GM21515 (cell line): ENCODE results near the gene MAMDC2.
"Not testable (repeated sequence)": the region's sequence is repeated elsewhere in the genome, so short reads cannot be mapped to it uniquely, and the experiment has no call there.

Experiments used
- ATAC-seq: cut with Tn5 transposase; IDR thresholded peaks from one replicate; pipeline ENCODE4 v1.9.1; 2021; ENCODE audit not compliant: unreplicated experiment

MAMDC2 gene

DNA sequence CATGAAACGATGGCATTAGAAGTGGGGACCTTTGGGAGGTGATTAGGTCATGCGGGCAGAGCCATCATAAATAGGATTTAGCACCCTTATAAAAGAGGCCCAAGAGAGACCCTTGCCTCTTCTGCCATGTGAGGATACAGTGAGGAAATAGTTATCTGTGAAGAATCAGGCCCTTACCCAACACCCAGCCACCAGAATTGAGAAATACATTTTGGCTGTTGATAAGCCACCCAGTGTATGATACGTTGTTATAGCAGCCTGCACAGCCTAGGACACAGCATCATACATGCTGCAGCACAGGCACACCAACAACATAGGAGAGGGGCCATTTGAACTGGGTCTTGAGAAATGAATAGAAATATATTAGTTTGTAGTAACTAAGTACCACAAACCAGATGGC, 8.0 kb upstream of the MAMDC2 start:
- ATAC-seq, result no peak

DNA sequence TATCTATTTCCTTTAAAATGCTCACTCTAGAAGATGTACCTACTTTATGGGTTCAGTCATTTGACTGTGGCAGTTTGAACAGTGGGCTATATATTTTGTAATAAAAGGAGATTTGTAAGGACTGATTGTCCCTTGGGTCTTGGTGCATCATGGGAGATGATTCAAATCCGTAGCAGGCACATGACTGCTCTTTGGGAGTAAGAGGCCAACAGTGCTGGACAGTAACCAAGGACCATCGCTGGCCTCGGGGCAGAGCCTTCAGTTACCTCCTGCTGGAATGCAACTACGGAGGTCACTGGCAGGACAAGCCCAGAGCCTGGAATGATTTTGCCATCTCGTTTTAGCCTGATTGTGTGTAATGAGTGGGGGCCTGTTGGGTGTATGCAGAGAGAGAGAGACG, 7.0 kb upstream of the MAMDC2 start:
- ATAC-seq, result no peak

DNA sequence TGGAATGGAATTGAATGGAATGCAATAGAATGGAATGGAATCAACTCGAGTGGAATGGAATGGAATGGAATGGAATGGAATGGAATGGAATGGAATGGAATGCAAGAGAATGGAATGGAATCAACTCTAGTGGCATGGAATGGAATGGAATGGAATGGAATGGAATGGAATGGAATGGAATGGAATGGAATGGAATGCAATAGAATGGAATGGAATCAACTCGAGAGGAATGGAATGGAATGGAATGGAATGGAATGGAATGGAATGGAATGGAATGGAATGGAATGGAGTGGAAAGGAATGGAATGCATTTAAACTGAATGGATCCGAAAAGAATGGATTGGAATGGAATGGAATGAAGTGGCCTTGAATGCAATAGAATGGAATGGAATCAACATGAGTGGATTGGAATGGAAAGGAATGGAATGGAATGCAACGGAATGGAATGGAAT, 5.5 kb upstream of the MAMDC2 start:
- not testable (repeated sequence) for ATAC-seq

DNA sequence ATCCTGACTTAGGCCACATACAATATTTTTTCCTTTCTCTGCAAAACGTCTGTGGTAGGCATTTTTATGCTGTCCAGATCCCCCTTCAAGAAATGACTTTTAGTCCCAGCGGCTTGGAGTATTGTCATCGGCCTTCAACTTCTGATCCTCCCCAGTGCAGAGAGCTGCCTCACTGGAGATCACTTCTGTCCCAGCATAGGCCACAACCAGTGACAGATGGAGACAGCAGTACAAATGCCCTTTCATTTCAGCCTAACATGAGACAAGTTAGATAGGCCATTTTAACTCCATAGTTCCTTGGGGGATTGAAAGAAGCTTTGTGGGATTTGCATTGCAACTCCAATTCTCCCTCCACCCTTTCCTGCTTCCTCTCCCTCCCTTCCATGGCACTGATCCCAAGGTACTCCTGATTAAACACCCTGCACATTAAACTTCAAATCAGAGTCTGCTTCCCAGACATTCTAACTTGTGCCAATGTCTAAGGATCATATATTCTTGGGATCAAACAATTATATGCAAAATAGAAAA, 3.2 kb upstream of the MAMDC2 start:
- ATAC-seq, result no peak

DNA sequence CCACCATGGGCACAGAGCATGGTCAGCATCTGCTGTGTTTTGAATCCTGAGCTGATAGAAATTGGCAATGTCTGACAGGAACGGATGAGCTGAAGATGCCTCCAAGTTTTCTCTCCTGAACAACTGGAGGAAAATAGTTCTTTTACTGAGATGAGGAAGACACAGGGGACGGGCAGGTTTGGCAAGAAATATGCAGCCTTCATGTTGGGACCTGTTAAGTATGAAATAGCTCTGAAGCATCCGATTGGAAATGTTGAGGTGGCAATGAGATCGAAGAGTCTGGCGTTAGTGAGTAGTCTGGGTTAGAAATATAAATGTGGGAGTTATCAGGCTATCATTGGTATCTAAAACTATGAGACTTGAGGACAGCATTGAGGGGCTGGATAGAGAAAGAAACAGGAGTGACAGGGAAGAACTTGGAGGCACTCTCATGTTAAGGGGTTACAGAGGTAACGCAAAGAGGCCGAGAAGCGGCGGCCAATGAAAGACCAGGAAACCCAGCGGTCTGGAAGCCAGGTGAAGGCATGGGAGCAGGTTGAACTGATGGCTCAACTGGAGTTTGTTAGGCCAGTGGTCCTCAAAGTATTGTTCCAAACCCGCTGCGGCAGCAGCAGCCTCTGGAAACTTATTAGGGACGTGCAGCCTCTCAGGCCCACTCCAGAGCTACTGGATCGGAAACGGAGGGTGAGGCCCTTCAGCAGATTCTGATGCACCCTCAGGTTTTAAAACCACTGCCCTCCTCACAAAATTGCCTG, 1.0 kb upstream of the MAMDC2 start:
- ATAC-seq, result no peak

DNA sequence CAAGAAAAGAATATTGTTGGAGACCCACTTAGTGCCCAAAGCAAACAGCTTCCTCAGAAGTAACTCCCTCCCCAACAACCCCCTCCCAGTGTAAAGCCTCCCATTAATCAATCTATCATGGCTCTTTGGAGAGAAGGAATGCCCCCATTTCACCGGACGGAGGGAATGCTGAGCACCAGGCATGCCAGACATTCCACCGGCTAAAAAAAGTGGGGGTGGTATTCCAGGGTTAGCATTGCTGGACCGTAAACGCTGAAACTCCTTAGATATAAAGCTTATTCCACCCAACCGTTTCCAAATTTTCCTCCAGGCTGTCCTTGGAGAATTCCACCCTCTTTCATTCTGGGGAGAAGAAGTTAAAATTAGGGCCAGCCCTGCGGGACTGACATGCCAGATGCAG, 363 bp upstream of the MAMDC2 start:
- no peak for ATAC-seq

DNA sequence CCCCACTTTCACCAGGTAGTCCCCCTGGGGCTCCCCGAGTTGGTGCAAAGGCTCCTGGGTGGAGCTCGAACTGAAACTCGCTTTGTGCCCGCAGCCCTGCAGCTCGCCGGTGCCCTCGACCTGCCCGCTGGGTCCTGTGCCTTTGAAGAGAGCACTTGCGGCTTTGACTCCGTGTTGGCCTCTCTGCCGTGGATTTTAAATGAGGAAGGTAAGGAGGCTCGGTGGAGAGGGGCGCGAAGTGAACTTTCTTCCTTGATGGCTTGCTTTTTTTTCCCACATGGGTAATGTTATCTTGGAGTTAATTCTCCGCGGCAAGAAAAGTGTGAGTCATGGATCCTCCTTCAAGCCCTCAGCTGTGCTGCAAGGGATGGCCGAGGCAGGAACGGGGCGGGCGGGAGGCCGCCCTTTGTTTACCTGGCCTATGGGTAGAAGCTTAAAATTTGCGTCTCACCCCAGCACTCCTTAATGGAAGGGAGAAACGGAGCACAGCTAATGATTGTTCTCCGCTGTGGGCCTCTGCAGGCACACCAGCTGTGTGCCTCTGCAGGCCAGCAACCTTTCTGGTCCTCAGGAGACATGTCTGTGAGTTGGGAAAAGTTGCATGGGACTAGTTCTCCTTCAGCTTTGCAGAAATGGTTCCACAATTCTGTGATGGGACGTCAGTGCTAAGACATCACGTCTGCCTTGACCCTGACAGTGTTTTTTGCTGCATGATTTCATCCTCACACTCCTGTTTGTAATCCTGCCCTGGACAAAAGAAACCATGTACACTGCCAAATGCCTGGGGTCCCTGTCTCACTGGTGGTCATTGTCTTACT, 1.1 kb downstream of the MAMDC2 start:
- no peak for ATAC-seq

DNA sequence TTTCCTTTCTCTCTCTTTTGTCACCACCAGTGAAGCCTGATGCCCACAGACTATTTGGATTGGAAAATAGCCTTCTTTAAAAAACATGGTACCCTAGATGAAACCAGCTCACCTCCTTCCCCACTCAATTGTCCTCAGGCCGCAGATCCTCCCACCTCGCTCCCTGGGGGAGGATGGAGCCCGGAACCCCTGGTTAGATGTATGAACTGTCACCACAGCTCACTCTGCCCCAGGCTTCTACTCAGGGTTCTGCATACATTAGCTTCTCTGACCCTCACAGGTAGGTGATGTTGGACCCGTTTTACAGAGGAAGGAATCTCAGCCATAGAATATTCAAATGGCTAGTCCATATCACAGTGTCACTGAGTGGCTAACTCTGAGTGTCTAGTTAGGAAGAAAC, 1.8 kb downstream of the MAMDC2 start:
- ATAC-seq, result no peak

DNA sequence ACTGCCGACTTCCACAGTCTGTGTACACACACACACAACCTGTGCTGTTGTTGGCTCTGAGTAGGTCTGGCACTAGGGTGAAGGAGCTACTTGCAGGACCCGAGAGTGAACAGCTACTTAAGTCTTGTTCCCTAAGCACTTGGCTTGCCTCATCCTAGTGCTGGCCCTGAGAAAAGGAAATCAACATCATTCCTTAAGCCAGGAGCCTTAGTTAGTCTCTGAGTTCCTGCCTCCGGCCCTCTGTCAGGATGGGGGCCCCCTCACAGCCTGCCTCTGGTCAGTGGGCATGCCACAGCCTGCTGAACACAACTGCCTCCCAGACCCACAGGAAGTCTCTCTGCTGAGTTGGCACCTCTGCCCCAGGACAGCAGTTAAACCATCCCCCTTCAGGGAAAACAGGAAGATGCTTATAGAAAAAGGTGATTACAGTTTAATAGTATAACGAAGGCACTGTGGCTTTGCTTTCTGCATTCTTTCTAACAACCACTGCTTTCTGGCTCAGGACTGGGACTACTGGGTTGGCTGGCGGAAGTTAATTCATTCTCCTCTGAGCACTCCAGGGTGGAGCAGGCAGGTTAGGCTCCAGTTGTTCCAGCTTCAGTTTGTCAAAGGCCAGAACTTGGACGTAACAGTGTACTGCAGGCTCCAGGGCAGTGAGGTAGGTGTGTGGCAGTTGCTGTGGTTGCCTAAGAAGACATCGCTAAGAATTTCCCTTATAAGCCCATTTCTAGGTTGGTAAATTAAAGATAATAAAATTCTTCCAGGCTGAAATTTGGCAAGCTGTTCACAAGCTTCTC, 2.8 kb downstream of the MAMDC2 start:
- no peak for ATAC-seq

DNA sequence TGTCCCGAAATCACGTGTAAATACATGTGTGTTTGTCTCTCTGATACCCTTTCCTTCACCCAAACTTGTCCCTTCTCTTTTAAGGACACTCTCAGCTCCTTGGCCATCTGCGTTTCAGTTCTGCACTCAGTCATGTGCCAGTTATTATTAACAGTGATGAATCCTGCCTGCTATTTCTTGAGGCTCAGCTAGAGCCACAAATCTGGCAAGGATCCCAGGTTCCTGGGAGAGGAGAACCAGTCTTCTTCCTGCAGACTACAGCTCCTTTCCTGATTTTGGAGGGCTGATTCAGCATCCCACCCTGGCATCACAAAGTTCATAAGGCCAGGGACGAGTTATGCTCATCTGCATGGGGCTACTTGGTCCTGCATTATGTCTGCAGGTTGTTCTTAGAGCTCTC, 5.6 kb downstream of the MAMDC2 start:
- no peak for ATAC-seq

DNA sequence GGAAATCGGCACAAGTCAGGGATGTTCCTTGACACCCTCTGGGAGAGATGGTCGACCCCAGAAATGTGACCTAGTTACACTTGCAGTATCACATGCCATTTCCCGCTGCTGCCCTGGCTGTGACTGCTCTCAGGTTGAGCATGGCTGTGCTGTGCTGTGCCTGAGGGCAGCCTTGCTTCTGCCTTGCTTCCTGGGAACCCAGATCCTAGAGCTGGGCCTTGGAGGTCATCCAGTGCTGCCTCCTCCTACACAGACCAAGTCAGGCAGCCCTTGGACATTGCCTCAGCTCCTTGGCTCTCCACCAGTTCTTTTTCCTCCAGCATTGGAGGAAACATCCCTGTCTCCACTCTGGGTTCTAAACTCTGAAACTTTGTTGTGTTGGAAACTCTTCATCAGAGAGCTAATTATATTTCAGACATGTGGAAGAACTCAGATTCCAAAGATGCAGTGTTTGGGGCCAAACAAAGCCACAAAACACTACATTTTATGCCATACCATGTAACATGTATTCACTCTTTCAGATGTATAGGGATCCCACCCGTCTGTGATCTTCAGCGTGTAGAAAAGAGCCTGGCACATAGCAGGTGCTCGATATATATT, 6.1 kb downstream of the MAMDC2 start:
- ATAC-seq, result no peak

DNA sequence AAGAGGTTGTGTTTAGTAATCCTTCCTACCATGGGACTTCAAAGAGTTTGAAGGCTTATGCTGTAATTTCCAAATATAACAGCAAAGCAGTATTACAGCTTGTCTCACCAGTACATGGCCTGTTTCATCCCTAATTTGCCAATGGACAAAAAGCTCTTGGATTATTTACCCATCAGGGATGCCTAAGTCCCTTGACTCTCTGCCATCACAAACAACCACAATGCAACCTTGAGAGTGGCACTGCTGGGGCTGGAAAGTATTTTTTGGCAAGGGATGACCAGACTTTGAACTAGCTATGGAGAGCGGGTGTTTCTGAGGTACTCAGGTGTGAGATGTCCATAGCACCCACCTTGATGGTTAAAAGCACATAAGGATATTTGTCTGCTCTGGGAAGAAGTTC, 9.1 kb downstream of the MAMDC2 start:
- ATAC-seq, result no peak

DNA sequence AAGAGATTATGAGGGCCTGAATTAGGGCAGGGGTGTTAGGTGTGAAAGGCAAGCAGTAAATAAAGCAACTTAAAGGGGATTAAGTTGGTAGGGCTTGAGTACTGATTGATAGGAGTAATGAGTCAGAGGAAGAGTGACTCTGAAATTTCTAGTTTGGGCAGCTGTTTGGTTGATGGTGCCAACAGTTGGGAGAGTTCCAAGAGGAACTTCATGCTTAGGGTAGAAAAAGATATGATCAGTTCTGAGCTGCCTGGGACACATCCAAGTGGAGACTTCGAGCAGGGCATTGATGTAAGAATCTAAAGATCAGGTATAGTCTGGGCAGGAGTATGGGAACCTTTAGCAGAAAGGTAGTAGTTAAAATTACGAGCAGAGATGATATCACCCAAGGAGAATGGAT, 10.2 kb downstream of the MAMDC2 start:
- no peak for ATAC-seq

DNA sequence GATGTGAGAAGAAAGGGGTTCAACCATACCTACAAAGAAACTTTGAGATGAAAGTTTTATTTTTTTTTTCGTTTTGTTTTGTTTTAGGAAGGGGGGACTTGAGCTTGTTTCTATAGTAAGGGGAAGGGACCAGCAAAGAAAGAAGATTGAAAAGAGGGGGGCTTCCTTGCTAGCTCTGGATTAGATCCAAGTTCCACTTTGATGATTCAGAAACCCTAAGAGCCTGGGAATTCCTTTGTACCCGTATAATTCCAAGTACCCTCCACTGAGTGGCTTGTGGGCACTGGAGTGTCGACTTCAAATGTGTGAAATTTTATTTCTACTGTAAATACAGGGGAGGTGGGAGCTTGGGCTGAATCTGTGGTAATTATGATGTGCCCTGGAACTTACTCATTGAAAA, 10.9 kb downstream of the MAMDC2 start:
- ATAC-seq, result no peak

DNA sequence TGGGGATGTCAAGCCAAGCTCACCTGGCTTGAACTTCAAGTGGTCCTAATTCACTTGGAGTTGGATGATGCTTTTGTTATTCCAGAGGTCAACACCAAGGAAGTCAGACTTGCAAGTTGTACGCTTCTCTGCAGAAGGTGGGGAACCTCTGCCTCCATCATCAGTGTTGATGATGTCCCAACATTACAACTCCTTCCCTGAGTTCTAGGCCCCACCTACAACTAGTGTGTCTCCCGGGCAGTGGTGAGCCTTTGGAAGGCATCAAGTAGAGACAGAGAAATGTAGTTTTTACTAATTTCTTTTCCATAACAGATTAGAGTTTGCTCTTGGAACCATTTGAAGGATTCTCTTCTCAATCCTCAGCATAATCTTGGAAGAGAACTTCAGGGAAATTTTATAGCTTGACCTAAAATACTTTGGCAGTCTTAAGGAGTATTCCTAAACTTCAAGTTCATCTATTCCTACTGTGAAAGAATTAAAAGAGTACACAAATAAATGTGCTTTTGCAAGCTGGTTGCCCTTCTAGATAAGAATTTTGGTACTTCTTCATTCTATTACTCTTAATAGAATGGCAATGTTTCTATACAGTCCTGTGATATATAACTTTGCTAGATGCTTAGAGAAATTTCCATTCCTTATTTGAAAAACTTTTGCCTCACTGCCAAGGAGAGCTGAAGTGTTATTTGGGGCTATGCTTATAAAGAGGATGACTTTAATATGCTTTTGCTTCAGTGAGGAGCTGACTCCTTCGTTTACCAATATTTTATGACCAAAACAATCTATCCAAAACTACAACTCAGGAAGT, 12.0 kb downstream of the MAMDC2 start:
- ATAC-seq, result no peak

DNA sequence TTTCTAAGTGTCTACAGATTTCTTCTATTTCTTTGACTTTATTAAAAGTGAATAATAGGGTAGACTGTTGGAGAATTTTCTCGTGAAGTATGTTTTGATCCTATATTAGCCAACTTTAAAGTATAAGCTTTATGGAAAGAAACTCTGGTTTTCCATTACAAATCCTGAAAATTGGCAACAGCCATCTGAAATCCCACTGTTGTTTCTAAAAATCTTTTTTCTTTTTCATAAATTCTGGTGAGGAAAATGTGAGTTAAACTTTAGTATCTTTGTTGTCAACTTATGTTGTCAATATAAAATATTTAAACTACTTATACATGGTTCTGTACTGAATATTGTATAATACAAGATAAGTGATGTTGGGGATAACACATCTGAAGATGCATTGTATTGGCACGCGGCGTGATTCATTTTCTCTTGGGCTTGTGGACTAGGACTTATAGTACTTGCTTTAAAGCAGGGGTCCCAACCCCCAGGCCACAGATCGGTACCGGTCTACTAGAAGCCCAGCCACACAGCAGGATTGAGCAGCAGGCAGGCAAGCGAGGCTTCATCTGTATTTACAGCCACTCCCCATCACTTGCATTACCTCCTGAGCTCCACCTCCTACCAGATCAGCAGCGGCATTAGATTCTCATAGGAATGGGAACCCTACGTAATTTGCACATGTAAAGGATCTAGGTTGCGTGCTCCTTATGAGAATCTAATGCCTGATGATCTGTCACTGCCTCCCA, 12.7 kb downstream of the MAMDC2 start:
- no peak for ATAC-seq

DNA sequence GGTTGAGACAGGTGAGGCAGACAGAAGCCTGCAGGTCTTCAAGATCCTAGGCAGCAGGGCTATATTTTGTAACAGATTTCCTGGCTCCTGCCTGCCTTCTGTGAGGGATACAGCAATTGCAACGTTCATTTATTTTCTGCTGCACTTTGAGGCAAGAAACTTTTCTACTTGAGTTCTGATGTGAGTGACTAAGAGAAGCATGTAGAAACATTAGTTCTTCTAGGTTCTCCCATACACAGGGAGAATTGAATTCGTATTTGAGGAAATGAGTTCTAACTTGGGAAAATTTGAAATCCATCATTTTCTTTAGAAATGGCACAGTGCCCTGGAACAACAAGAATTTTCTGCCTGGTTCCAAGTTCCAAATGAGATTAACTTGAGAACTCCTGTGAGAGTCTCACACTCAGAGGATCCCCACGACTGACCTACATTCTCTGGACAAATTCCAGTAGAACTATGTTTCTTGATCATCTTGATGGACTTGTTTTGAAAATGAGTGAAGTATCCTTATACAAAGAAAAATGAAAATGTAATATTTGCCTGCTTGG, 15.0 kb downstream of the MAMDC2 start:
- ATAC-seq, result no peak

DNA sequence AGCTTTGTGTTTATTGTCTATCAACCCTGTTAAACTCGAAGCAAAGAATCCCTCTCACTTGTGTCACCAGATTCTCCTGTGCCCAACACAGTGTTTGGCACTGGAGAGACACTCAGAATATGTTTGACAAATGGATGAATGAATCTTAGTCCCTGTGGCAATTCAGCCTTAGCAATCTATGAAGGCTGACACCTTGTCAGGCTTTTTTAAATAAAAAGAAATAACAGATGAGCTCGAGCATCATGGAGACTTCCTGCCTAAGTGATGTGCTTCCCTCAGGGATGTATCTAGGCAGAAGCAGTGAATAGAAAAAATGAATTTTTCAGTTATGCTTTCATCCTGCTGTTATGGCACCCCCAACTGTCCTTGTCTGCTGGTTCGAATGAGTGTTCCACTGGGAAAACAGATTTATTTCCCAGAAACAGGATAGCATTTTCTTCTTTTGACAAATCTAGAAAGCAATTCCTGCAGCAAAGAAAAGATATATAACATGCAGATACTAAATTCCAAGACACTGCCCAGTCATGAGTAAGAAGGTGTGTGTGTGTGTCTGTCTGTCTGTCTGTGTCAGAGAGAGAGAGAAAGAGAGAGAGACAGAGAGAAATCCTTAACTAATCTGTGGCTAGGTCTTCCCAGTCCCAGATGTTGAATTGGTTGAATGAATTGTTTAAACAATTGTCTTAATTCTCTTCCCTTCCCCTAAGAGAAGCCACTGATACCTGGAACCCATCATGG, 16.7 kb downstream of the MAMDC2 start:
- no peak for ATAC-seq
